SK-N-MC (cell line): ENCODE measurements around the gene WDR35.

Source experiments
- EZH2 ChIP-seq: fragments of 200-600 bp; sonication (generic); IDR thresholded peaks from one replicate; pipeline ENCODE4 v1.6.1; 2017; ENCODE audit warnings: antibody characterized with exemption
- FOXP2 ChIP-seq: optimal IDR thresholded peaks from 2 replicates; pipeline ENCODE3; 2011; ENCODE audit warnings: mild to moderate bottlenecking, moderate library complexity; ENCODE audit not compliant: insufficient read depth; ENCODE audit errors: extremely low read length, control extremely low read depth
- POLR2AphosphoS5 ChIP-seq: IDR thresholded peaks from 2 replicates; pipeline ENCODE4 v1.6.1; 2012; ENCODE audit warnings: mild to moderate bottlenecking, low read depth, low read length, borderline replicate concordance

DNA sequence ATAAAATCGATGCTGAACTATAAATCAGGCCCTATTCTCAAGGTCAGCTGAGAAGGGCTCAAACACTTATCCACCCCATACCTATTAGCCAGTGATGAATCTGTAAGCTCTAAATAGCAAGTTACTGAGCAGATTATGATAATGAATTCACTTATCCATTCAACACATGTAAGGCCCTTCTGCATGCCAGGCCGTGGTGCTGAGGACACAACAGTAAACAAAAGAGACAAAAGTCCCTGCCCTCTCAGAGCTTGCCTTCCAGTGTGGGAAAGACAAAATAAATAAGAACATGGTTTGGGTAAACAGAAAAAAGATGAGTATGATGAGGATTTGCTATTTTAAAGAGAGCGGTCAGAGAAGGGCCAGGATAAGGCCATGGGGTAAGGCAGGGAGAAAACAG, 99.8 kb downstream of the WDR35 start:
- TF ChIP-seq EZH2, result no peak
- TF ChIP-seq POLR2AphosphoS5, result no peak
- TF ChIP-seq FOXP2, result no peak
